ENCODE results near the gene SPPL2C.

The SPPL2C gene

GRCh38 chr17:45833920-45834319 lies 10.8 kb upstream of the SPPL2C start:
- DNase-seq = no peak

DNA sequence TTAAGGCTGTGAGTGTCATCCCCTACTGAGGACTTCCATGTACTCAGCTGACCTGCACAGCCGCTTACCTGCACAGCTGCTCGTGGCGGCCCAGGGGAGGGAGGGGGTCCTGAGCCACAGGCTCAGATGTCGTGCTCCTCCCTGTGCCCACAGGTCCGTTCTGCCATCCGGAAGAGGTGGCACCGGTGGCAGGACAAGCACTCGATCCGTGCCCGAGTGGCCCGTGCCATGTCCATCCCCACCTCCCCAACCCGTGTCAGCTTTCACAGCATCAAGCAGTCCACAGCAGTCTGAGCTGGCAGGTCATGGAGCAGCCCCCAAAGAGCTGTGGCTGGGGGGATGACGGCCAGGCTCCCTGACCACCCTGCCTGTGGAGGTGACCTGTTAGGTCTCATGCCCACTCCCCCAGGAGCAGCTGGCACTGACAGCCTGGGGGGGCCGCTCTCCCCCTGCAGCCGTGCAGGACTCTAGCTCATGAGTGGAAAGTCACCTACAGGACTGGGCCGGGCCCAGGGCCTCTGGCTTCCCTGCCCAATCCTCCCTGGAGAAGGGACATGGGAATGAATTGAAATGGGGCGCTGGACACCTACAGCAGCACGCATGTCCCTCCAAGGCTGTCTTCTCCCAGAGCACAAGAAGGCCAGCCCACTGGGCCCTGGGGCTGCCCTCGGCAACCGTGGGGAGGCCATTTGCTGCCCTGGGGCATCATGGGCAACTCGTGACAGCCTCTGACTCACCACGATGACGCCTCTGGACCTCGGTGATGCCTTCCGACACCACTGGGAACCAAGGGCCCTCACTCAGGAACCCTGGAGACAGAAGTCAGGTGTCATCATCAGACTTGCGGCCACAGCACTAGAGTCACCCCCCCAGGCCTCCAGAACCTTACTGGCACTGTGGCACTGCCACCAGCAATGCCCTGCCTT lies 9.9 kb upstream of the SPPL2C start:
- DNase-seq = no peak

DNA sequence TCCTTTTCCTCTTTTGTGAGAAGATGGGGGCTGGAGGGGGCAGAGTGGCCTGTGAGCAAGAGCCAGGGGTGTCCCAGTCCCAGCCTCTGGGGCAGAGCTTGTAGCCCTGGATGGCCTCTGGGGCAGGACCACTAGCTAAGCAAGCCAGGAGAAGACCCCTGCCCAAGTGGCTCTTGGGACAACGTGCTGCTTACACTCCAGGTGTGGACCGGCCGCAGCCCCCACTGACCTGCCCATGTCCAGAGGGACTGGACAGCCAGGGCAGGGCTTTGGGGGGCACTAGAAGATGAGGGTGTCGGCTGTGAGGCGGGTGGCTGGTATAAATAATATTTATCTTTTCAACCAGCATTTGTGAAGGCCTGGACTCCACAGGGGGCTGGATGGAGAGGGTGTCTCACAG lies 9.2 kb upstream of the SPPL2C start:
- no peak for DNase-seq

GRCh38 chr17:45836047-45837044 lies 8.3 kb upstream of the SPPL2C start:
- no peak for DNase-seq

DNA sequence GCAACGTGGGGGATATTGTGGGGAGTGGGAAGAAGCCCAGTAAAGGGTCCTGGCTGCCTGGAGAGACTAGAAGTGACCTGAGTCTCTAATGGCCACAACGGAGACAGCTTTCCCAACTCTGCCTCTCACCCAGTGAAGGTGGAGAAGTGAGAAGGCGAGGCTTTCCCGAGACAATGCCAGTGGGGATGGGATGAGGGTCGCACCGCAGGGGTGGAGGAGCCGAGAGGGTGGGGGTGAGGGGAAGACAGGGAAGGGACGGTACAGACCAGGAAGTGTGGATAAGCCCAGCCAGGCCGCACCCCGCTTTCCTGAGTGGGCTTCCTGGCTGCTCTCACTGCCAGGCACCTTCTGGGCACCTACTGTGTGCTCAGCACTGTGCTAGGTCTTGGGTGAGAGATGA lies 7.5 kb upstream of the SPPL2C start:
- DNase-seq = no peak

- no peak for DNase-seq
Measured at GRCh38 chr17:45837603-45838002, 7.1 kb upstream of the SPPL2C start.

GRCh38 chr17:45838751-45839295 lies 5.9 kb upstream of the SPPL2C start:
- no peak for DNase-seq

DNA sequence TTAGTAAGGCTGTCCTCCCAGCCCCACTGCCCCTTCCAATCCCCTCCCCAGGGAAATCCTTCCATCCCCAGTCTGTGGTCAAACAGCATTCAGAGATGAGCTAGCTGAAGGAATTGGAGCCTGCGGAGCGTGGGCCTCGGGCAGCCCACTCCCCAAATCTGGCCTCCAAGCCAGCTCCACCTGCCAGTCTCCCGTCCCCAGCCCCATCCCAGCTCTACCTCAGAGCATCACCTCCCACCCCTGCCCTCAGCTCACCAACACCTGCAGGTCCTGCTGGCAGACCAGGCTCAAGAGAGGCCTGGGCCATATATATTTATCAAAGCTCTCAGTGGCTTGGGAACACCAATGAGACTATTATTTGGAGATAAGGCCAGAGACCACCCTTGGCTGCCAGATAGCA lies 5.2 kb upstream of the SPPL2C start:
- no peak for DNase-seq

GRCh38 chr17:45841186-45841585 lies 3.5 kb upstream of the SPPL2C start:
- DNase-seq = no peak

DNA sequence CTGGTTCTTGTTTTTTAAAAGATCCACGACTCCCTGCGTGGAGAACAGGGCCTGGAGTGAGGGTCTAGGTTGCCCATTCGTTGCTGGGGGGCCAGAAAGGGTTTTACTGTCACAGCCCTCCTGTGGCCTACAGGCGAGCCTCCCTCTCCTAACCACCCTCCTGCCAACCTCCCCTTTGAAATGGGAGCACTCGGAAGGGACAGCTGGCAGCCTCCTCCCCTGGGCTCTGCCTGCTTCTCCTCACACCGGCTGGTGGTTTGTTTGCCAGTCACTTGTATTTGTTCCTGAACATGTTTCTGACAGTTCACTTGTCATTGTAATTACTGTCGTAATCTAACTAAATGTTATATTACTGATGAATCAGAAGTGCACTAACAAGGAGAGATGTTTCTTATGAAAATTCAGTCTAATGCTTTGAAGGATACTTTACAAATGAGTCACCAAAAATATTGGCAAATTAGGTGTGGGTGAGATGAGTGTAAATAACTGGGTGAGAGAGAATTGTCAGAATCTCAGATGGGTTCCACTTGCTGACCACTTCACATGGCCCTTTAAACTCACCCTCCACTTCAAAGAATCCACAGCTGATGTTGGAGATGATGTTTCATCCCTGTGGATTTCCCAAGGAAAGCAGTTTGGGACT lies 2.7 kb upstream of the SPPL2C start:
- no peak for DNase-seq

- no peak for DNase-seq
Measured at GRCh38 chr17:45843722-45844121, 959 bp upstream of the SPPL2C start.

- DNase-seq = no peak
Measured at GRCh38 chr17:45845376-45846185, 900 bp downstream of the SPPL2C start.

- no peak for DNase-seq
Measured at GRCh38 chr17:45846223-45846622, 1.5 kb downstream of the SPPL2C start.

DNA sequence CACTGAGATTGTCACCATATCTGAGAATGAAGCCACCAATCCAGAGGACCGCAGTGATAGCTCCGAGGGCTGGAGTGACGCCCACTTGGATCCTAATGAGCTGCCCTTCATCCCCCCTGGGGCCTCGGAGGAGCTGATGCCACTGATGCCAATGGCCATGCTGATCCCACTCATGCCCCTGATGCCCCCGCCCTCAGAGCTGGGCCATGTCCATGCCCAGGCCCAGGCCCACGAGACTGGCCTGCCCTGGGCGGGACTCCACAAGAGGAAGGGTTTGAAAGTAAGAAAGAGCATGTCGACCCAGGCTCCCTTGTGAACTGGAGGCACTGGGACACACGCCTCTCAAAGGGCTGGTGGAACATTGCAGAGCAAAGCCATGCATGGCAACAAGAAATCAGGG lies 2.0 kb downstream of the SPPL2C start:
- no peak for DNase-seq

DNA sequence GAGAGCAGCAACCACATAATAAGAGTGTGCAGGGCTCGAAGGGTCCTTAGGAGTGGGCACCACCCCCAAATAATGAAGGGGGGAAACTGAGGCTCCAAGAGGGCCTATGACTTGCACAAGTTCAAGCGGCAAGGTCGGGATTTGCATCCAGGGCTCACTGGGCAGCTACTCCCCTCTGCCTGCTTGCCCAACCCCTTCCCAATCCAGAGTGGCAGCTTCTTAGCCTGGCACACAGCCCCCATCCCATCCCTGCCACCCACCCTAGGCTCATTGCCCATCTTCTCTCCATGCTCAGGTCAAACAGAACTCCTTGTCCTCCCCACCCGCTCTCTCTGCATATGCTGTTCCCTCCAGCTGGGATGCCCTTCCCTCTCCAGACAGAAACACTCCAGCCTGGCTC lies 2.4 kb downstream of the SPPL2C start:
- no peak for DNase-seq

- no peak for DNase-seq
Measured at GRCh38 chr17:45847747-45848146, 3.1 kb downstream of the SPPL2C start.

DNA sequence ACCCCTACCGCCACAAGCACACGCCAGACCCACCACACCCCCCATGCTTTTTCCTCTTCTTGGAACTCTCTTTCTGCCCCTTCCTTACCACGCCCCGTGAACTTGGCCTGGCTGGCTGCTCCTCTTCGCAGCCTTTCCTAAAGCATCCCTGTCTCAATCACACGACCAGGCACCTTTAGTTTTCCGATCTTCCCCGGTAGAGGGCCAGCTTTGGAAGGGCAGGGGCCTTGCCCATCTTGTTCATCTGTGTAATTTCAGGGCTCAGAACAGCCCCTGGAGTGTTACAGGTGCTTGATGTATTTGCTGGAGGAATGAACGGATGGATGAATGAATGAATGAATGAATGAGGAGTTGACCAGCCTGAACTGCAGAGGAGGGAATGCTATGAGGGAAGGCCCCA lies 3.7 kb downstream of the SPPL2C start:
- DNase-seq = no peak

DNA sequence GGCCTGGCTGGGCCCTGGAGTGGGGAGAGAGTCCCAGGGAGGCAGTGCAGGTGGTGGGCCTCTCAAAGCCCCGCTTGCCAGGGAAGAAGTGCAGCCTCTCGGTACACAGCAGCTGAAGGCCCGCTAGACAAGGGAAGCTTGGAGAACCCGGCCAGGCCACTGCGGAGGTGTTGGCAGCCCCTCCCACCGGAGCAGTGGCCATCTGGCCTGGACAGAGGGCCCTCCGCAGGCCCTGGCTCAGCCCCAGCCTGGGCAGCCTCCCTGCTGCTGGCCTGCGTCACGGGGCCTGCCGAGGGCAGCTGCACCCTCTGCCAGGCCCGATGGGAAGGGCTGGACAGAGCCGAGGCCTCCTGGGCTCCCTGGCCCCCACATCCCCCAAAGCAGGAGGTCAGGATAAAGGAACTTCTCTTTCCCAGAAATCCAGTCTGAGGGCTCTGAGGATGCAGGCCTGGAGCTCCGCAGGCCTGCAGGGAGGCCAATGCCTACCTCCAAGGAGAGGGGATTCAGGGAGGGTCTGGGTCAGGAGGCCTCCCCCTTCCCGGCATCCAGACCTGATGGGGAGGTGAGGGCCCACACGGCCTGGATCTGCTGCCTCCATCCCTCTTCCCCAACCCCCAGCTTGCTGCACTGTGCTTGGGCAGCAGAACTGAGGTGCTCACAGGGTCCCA lies 4.3 kb downstream of the SPPL2C start:
- DNase-seq = no peak

DNA sequence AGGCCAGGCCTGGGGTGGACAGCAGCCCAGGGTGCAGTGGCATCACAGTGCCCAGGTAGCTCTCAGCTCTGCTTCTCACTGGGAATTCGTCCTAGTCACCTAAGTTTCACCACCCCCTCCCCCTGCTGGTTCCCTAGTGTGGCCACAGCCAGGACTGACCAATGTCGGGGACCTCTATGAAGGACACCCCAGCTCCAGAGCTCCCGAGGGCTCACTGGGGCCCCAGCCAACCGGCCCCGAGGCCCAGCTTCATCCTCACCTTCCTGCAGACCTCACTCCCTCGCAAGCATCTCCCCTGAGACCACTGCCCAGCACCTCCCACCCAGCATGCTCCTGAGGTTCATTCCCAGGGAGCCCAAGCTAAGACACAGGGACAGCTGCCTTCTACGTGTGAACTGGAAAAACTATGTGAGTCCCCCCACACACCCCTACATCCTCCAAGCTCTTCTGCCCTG lies 4.9 kb downstream of the SPPL2C start:
- no peak for DNase-seq

DNA sequence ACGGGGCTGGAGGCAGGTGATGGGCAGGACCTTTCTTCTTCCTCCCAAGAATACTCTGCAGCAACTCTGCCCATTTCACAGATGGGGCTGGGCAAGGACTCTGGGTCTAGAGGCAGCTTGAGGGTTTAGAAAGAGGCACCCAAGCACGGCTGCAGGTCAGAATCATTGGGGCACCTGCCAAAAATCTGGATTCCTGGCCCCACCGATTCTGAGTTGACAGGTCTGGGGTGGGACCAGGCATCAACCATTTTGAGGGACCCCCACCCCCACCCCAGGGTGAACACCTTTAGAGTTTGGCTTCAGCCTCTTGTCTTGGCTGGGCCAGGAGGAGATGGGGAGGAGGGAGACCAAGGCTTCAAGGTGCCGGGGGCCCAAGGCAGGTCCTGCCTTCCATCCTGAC lies 5.3 kb downstream of the SPPL2C start:
- no peak for DNase-seq

DNA sequence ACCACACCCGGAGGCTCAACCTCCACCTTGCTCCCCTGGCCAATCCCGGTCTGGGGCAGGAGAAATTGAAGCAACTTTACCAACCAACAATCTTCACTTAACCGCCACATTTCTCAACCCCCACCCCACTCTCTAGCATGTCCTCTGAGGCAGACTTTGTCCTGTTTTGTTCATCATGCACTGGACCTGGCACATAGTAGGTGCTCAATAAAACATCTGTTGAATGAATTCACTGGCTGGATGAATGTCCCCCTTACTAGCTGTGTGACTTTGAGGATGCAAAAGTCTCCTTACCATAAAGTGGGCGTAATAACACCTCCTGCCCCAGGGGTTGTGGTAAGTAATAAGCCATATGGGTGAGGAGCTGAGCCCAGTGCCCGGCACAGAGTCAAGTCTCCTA lies 5.8 kb downstream of the SPPL2C start:
- no peak for DNase-seq

Measured in stimulated activated CD4-positive, alpha-beta T cell treated with anti-CD3 and anti-CD28 coated beads, Interleukin-4, amount 100 ng/mL, for 24 hours (primary cell).